Stimulated activated naive CD8-positive, alpha-beta T cell treated with anti-CD3 and anti-CD28 coated beads, Interleukin-15, Interleukin-2, amounts not matched to agents 100 U/mL and 50 U/mL, for 24 hours (primary cell): ENCODE results near the gene UBXN11.

ENCODE experiments used
- ATAC-seq: fragments of 150-1000 bp; cut with Tn5 transposase; one replicate; pipeline ENCODE4 v1.10.0; 2021
- DNase-seq: peaks from one replicate; pipeline ENCODE4 v3.0.0; 2021

Gene UBXN11

GRCh38 chr1:26306290-26307229 lies at the start of gene UBXN11:
TSS of gene UBXN11 (minus strand) at chr1:26306636. CDS start at chr1:26302883, 3,753 bp downstream.
- peak; percentile 93 for DNase-seq
- ATAC-seq: peak; percentile 98

GRCh38 chr1:26356106-26356505 lies 49.7 kb upstream of the UBXN11 start:
- ATAC-seq: no peak

GRCh38 chr1:26354972-26355371 lies 48.5 kb upstream of the UBXN11 start:
- ATAC-seq (no peak), DNase-seq (no peak)

More at GRCh38 chr1:26356106-26356505, 49.7 kb upstream of the UBXN11 start:
- DNase-seq: no peak

GRCh38 chr1:26353976-26354820 lies 47.8 kb upstream of the UBXN11 start, which contains the start of gene CRYBG2:
TSS of gene CRYBG2 (minus strand) at chr1:26354130. CDS start at chr1:26346657, 7,473 bp downstream.
- DNase-seq (no peak), ATAC-seq (no peak)

- DNase-seq (no peak), ATAC-seq (no peak)
Observed at GRCh38 chr1:26353210-26353859, 46.9 kb upstream of the UBXN11 start.

GRCh38 chr1:26352338-26352679 lies 45.9 kb upstream of the UBXN11 start:
- DNase-seq (no peak), ATAC-seq (no peak)

- ATAC-seq: no peak
Observed at GRCh38 chr1:26351590-26352337, 45.3 kb upstream of the UBXN11 start.

GRCh38 chr1:26350701-26351589 lies 44.5 kb upstream of the UBXN11 start:
- DNase-seq: no peak

More at GRCh38 chr1:26351590-26352337, 45.3 kb upstream of the UBXN11 start:
- DNase-seq: no peak

GRCh38 chr1:26350343-26350700 lies 43.9 kb upstream of the UBXN11 start:
- DNase-seq (no peak), ATAC-seq (no peak)

More at GRCh38 chr1:26350701-26351589, 44.5 kb upstream of the UBXN11 start:
- ATAC-seq: no peak

- DNase-seq (no peak), ATAC-seq (no peak)
Observed at GRCh38 chr1:26349877-26350244, 43.4 kb upstream of the UBXN11 start.

- no peak for DNase-seq
- no peak for ATAC-seq
Observed at GRCh38 chr1:26349188-26349876, 42.9 kb upstream of the UBXN11 start.

GRCh38 chr1:26346274-26347033 lies 40.0 kb upstream of the UBXN11 start:
- ATAC-seq (no peak), DNase-seq (no peak)

- DNase-seq (no peak), ATAC-seq (no peak)
Observed at GRCh38 chr1:26345718-26346117, 39.3 kb upstream of the UBXN11 start.

- ATAC-seq (no peak), DNase-seq (no peak)
Observed at GRCh38 chr1:26344147-26344920, 37.9 kb upstream of the UBXN11 start.

GRCh38 chr1:26340047-26340481 lies 33.6 kb upstream of the UBXN11 start:
- no peak for ATAC-seq

GRCh38 chr1:26338670-26339069 lies 32.2 kb upstream of the UBXN11 start:
- DNase-seq (no peak), ATAC-seq (no peak)

More at GRCh38 chr1:26340047-26340481, 33.6 kb upstream of the UBXN11 start:
- no peak for DNase-seq

- DNase-seq (no peak), ATAC-seq (no peak)
Observed at GRCh38 chr1:26337625-26338024, 31.2 kb upstream of the UBXN11 start.

GRCh38 chr1:26337206-26337535 lies 30.7 kb upstream of the UBXN11 start:
- DNase-seq (no peak), ATAC-seq (no peak)
